Left lung (tissue), 10 donors: ENCODE data around the gene PCNA. TPM values are rescaled to one million over a fixed set of nuclear protein-coding genes. Genes with fewer than 3 reads are reported as not detected.
A peak's percentile ranks its signal among the peaks of the same experiment; 100 is the strongest.

Source experiments
- ATAC-seq: fragments of 200-7000 bp; cut with Tn5 transposase; one replicate; pipeline ENCODE4 v1.9.1; 2020; ENCODE audit warnings: moderate library complexity
- DNase-seq, 4 donors: peaks; one replicate each; pipeline ENCODE4 v3.0.0-alpha.2; 2013 to 2020
- H3K27ac ChIP-seq, 2 donors: fragments of 200-600 bp; sonication (generic) in 1 of 2; one replicate each; pipeline versions ENCODE4 v1.5.0 to v1.8.0; 2020 to 2021
- H3K27me3 ChIP-seq, 2 donors: fragments of 200-600 bp; sonication (generic) in 1 of 2; one replicate each; pipeline versions ENCODE4 v1.5.0 to v1.8.0; 2020 to 2021
- H3K36me3 ChIP-seq, 2 donors: fragments of 200-600 bp; sonication (generic) in 1 of 2; one replicate each; pipeline versions ENCODE4 v1.5.0 to v1.8.0; 2020 to 2021
- H3K4me1 ChIP-seq, 2 donors: fragments of 200-600 bp; one replicate each; pipeline ENCODE4 v1.8.0; 2021
- H3K4me3 ChIP-seq, 2 donors: fragments of 200-600 bp; sonication (generic) in 1 of 2; one replicate each; pipeline versions ENCODE4 v1.5.0 to v1.8.0; 2020 to 2021; ENCODE audit warnings: mild to moderate bottlenecking in 1 of 2
- H3K9me3 ChIP-seq, 2 donors: fragments of 200-600 bp; sonication (generic) in 1 of 2; one replicate each; pipeline versions ENCODE4 v1.5.0 to v1.8.0; 2020 to 2021
- intact Hi-C, 2 donors: fragments of 100-400 bp; cut with DNase I; formaldehyde crosslinking; loops; one replicate each; pipeline versions ENCODE4 v1.11.2 to v1.14.2; 2022
- polyA plus RNA-seq, 6 donors: library from polyadenylated mRNA; unstranded; fragments of 120-200 nt; gene quantifications; one replicate each; pipeline ENCODE4 v1.2.1, GENCODE V29; 2013; ENCODE audit not compliant: insufficient read length in 6 of 6
- total RNA-seq, 2 donors: library from RNA; stranded (reverse); fragmentation: NEBNext Ultra II Directional; extraction: Animal tissue kit (Norgen Biotek cat#: 25700); gene quantifications; one replicate each; pipeline ENCODE4 v1.2.1, GENCODE V29; 2021
- TF ChIP-seq, protein P1 (sequence below), 2 donors: fragments of 200-600 bp; sonication (generic) in 1 of 2; IDR thresholded peaks; one replicate each; pipeline versions ENCODE4 v1.5.0 to v1.8.0; 2021; ENCODE audit warnings: antibody characterized with exemption in 2 of 2
- donor health status: DM: no; HTN: yes; CAD: no.
- donor health status: DM: no; HTN: no; CAD: no.

Gene PCNA
- total and polyA plus RNA-seq, 8 donors = 80.4 to 171 (median 130) TPM

DNA sequence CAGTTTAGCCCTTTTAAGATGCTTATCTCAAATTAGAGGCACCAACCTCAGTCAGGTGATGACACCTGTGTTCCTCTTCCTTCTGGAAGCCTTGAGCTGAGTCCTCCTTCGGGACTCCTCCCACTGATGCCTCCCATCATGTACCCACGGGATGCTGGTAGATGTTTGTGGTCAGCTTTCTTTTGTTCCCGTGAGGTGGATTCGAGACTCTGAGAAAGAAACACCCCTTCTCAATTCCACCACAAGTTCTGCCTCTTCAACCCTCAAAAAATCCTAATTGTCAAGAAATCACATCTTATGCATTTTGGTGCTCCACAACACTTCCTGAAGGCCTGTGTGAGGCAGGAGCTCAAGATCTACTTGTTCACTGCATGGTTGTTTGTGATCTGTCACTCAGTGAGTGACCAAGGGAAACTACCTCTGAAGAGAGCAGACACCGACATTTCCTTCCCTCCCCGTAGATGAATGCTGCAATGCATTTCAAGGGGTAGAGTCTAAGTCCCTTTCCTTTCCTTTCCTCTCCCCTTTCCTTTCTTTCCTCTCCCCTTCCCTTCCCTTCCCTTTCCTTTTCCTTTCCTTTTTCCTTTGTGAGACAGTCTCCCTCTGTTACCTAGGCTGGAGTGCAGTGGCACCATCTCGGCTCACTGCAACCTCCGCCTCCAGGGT, 50.5 kb downstream of the PCNA start:
- Histone ChIP-seq H3K9me3 (no peaks in the 10 kb centered on the region), H3K27ac (no peak overlapping the region), H3K36me3 (no peaks in the 10 kb centered on the region), H3K27me3 (no peaks in the 10 kb centered on the region), H3K4me1 (peaks cover 10 to 35% of the 10 kb centered on the region in 2 donors), H3K4me3 (no peak overlapping the region)
- ATAC-seq (no peak), DNase-seq (no peak)
- TF ChIP-seq, protein P1, sequence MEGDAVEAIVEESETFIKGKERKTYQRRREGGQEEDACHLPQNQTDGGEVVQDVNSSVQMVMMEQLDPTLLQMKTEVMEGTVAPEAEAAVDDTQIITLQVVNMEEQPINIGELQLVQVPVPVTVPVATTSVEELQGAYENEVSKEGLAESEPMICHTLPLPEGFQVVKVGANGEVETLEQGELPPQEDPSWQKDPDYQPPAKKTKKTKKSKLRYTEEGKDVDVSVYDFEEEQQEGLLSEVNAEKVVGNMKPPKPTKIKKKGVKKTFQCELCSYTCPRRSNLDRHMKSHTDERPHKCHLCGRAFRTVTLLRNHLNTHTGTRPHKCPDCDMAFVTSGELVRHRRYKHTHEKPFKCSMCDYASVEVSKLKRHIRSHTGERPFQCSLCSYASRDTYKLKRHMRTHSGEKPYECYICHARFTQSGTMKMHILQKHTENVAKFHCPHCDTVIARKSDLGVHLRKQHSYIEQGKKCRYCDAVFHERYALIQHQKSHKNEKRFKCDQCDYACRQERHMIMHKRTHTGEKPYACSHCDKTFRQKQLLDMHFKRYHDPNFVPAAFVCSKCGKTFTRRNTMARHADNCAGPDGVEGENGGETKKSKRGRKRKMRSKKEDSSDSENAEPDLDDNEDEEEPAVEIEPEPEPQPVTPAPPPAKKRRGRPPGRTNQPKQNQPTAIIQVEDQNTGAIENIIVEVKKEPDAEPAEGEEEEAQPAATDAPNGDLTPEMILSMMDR (IDR thresholded peaks at IDR 0.05) = no peak
- intact Hi-C loops = no loop called here

- Histone ChIP-seq H3K27ac (no peak overlapping the region), H3K36me3 (no peaks in the 10 kb centered on the region), H3K27me3 (no peaks in the 10 kb centered on the region), H3K4me3 (no peak overlapping the region), H3K9me3 (no peaks in the 10 kb centered on the region), H3K4me1 (peaks cover 2 to 23% of the 10 kb centered on the region in 2 donors)
- intact Hi-C loops = no loop called here
- TF ChIP-seq, protein P1 (IDR thresholded peaks at IDR 0.05) = no peak
- ATAC-seq (no peak), DNase-seq (no peak)
Measured at GRCh38 chr20:5067877-5068645, 51.7 kb downstream of the PCNA start.

- Histone ChIP-seq H3K36me3 (no peaks in the 10 kb centered on the region), H3K4me1 (peaks cover 0 to 17% of the 10 kb centered on the region in 2 donors), H3K27ac (peak overlapping the region in 1 of 2 donors; percentile 89), H3K9me3 (no peaks in the 10 kb centered on the region), H3K27me3 (no peaks in the 10 kb centered on the region), H3K4me3 (no peak overlapping the region)
- TF ChIP-seq, protein P1 (IDR thresholded peaks at IDR 0.05) = no peak
- intact Hi-C loops = no loop called here
- DNase-seq = peak in 2 of 4 donors; percentile 85 to 92
- peak; percentile 93 for ATAC-seq
Measured at GRCh38 chr20:5065879-5066383, 53.8 kb downstream of the PCNA start.

- Histone ChIP-seq H3K9me3 (no peaks in the 10 kb centered on the region), H3K27me3 (no peaks in the 10 kb centered on the region), H3K27ac (peak overlapping the region; percentile 13 to 89), H3K4me1 (peaks cover 0 to 17% of the 10 kb centered on the region in 2 donors), H3K36me3 (no peaks in the 10 kb centered on the region), H3K4me3 (no peak overlapping the region)
- intact Hi-C loops = no loop called here
- ATAC-seq (peak; percentile 79), DNase-seq (peak in 1 of 4 donors; percentile 40)
- TF ChIP-seq, protein P1 (IDR thresholded peaks at IDR 0.05) = no peak
Measured at GRCh38 chr20:5065166-5065878, 54.4 kb downstream of the PCNA start.

Other genes with a start within 250 kb of the PCNA start
- 10 to 100 TPM; 15.8 to 27.1 TPM for gene SLC23A2, start 118.4 kb downstream of the PCNA start, total RNA-seq
- gene SLC23A2, start 118.4 kb downstream of the PCNA start, polyA plus RNA-seq = 10 to 100 TPM; 22.4 to 26.9 (median 25.9) TPM
- gene TMEM230, start 6.9 kb downstream of the PCNA start, total RNA-seq = 100 to 1,000 TPM in 1 of 2 donors, 10 to 100 TPM in 1; 98.4 to 112 TPM
- 100 to 1,000 TPM in 5 of 6 donors, 10 to 100 TPM in 1; 99.2 to 157 (median 120) TPM for gene TMEM230, start 6.9 kb downstream of the PCNA start, polyA plus RNA-seq
- 10 to 100 TPM; 59.6 to 61.0 TPM for gene CDS2, start 7.0 kb upstream of the PCNA start, total RNA-seq
- gene CDS2, start 7.0 kb upstream of the PCNA start, polyA plus RNA-seq = 10 to 100 TPM; 26.7 to 32.4 (median 29.9) TPM
- gene PROKR2, start 197.0 kb upstream of the PCNA start, total RNA-seq = not detected
- gene PROKR2, start 197.0 kb upstream of the PCNA start, polyA plus RNA-seq = not detected